ENCODE measurements around the gene ABLIM2.

- TF ChIP-seq CTCF (IDR thresholded peaks at IDR 0.05) (no peak), POLR2A (IDR thresholded peaks at IDR 0.05; ENCODE audit: low read depth) (no peak), POLR2AphosphoS5 (IDR thresholded peaks at IDR 0.05) (no peak)
Measured at GRCh38 chr4:8012517-8012916, 146.1 kb downstream of the ABLIM2 start.
